Astrocyte (in vitro differentiated cells and primary cell): ENCODE data around the gene TBC1D16.

Experiments
- CTCF ChIP-seq: IDR thresholded peaks from 2 replicates; pipeline ENCODE4 v1.5.1; 2011; ENCODE audit warnings: low read depth, mild to moderate bottlenecking, inconsistent platforms, low read length, moderate library complexity; ENCODE audit not compliant: insufficient read depth
- EZH2 ChIP-seq: IDR thresholded peaks from 2 replicates; pipeline ENCODE4 v1.6.1; 2012; ENCODE audit warnings: mild to moderate bottlenecking, low read length, inconsistent platforms; ENCODE audit not compliant: insufficient read depth

DNA sequence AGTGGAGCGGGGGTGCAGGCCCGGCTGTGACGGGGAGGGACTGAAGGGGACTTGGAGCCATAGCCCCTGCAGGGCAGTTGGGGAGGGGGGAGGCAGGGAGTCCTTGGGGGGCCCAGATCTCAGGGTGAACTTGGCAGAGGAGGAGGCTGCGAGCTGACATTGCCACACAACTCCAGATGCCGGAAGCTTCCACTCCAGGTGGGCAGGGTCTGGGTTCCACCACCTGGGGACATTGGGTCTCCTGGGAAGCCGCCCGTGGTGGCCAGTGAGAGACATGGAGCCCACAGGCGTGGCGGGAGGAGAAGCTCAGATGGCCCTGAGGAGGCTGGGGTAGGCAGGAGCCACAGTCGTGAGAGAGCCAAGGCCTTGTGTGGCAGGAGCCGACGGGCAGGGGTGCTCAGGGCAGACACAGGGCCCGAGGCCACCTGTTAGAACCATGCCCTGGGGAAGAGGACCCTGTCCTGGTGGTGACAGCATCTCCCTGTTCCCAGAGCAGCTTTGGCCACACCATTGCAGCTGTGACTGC lies 47.5 kb upstream of the TBC1D16 start:
- no peak for TF ChIP-seq CTCF
- TF ChIP-seq EZH2 = no peak
